Kidney (tissue), 14 donors: ENCODE data around the gene SP110. TPM values are rescaled to one million over a fixed set of nuclear protein-coding genes. Genes with fewer than 3 reads are reported as not detected.

Experiments
- DNase-seq, 5 donors: peaks; one replicate each; pipeline ENCODE4 v3.0.0-alpha.2; 2013 to 2020
- FAIRE-seq: peaks from 2 replicates; lab custom pipeline; 2012; peaks lifted over from hg19 to GRCh38; lab: Jason Lieb, UNC
- H3K27ac ChIP-seq, 2 donors: one replicate each; pipeline ENCODE4 v1.7.0; 2013; ENCODE audit warnings: low read depth in 2 of 2, low read length in 2 of 2, inconsistent platforms in 1 of 2
- H3K27me3 ChIP-seq: one replicate; pipeline ENCODE4 v1.7.1; 2013; ENCODE audit warnings: low read length, inconsistent platforms; ENCODE audit not compliant: control insufficient read depth, insufficient read depth
- H3K36me3 ChIP-seq, 3 donors: one replicate each; pipeline versions ENCODE4 v1.7.0 to v1.7.1; 2013; ENCODE audit warnings: low read length in 3 of 3, control low read depth in 1 of 3, inconsistent platforms in 1 of 3; ENCODE audit not compliant: insufficient read depth in 3 of 3, control insufficient read depth in 2 of 3
- H3K4me1 ChIP-seq, 3 donors: one replicate each; pipeline versions ENCODE4 v1.7.0 to v1.7.1; 2013; ENCODE audit warnings: low read length in 3 of 3, inconsistent platforms in 1 of 3, low read depth in 1 of 3; ENCODE audit not compliant: control insufficient read depth in 2 of 3, insufficient read depth in 2 of 3
- H3K4me3 ChIP-seq, 3 donors: one replicate each; pipeline versions ENCODE4 v1.7.0 to v1.8.1; 2013; ENCODE audit warnings: low read length in 3 of 3, control low read depth in 1 of 3, inconsistent platforms in 1 of 3
- H3K9ac ChIP-seq, 3 donors: one replicate each; pipeline versions ENCODE4 v1.7.0 to v1.7.1; 2013; ENCODE audit warnings: low read length in 3 of 3, control low read depth in 1 of 3, inconsistent platforms in 1 of 3
- H3K9me3 ChIP-seq, 3 donors: one replicate each; pipeline versions ENCODE4 v1.7.0 to v1.7.1; 2013; ENCODE audit warnings: low read length in 3 of 3, control low read depth in 1 of 3, inconsistent platforms in 1 of 3; ENCODE audit not compliant: control insufficient read depth in 2 of 3, insufficient read depth in 1 of 3
- CTCF ChIP-seq: IDR thresholded peaks from 3 replicates; pipeline ENCODE4 v1.5.1; 2012; ENCODE audit warnings: mild to moderate bottlenecking, moderate library complexity, borderline replicate concordance; ENCODE audit not compliant: insufficient read depth; ENCODE audit errors: extremely low read depth
- intact Hi-C: fragments of 100-400 bp; cut with DNase I; formaldehyde crosslinking; loops from one replicate; pipeline ENCODE4 v1.11.1; 2022
- polyA plus RNA-seq: library from polyadenylated mRNA; stranded (reverse); fragments of 350-450 nt; fragmentation: Illumina TruSeq; extraction: RNeasy Lipid Tissue Mini Kit (QIAGEN cat#74804); gene quantifications from one replicate; pipeline ENCODE4 v1.2.3, GENCODE V29; 2014; ENCODE audit warnings: low read depth, low replicate concordance; ENCODE audit not compliant: insufficient read depth
- total RNA-seq: library from RNA; stranded (reverse); fragmentation: NEBNext Ultra II Directional; extraction: Animal tissue kit (Norgen Biotek cat#: 25700); gene quantifications from one replicate; pipeline ENCODE4 v1.2.1, GENCODE V29; 2021
- donor health status: control.
- donor health status: control.
- donor health status: control.
- donor health status: control.
- donor health status: control.
- donor health status: DM: yes; HTN: yes; CAD: no.
- donor health status: Normal renal cell carcinoma (clear cell type).

Gene SP110
- total and polyA plus RNA-seq, 2 donors from 2014 or later, result 12.7 to 28.3 TPM

DNA sequence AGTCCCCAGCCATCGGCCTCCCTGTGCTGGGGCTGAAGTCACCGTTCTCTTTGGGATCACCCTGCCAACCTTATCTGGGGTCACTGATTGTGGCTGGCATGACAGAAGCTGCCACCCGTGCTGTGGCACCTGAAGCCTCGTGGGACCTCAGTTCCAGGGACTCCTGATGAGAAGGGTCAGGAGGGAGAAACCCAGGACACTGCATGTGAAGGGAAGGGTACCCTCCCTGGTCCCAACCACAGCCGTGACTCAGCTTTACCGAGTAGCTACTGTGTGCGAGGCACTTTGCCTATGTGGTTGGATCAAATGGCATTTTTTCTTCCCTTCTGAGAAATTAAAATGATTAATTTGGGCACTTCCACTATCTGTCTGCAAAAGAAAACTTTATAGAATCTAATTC lies 64.4 kb downstream of the SP110 start:
- Histone ChIP-seq H3K36me3 (no peaks in the 10 kb centered on the region), H3K9me3 (peaks cover 0 to 7% (median 0%) of the 10 kb centered on the region in 3 donors), H3K27ac (no peak overlapping the region), H3K27me3 (no peaks in the 10 kb centered on the region), H3K4me1 (no peaks in the 10 kb centered on the region), H3K4me3 (no peak overlapping the region), H3K9ac (no peak overlapping the region)
- no peak for DNase-seq
- FAIRE-seq, result no peak
- intact Hi-C loops, result loop anchor here (10.0 kb wide), 1 partner anchor 141 kb away; no protein-coding TSS in a partner anchor
- TF ChIP-seq CTCF, result no peak

- DNase-seq (no peak), FAIRE-seq (no peak)
- no peak overlapping the region for H3K27ac ChIP-seq
- H3K9me3 ChIP-seq, result peaks cover 0 to 7% (median 0%) of the 10 kb centered on the region in 3 donors
- no peak overlapping the region for H3K4me3 ChIP-seq
- no peak overlapping the region for H3K9ac ChIP-seq
- intact Hi-C loops, result loop anchor here (10.0 kb wide), 1 partner anchor 139 kb away; no protein-coding TSS in a partner anchor
- H3K27me3 ChIP-seq, result no peaks in the 10 kb centered on the region
- no peaks in the 10 kb centered on the region for H3K36me3 ChIP-seq
- TF ChIP-seq CTCF, result no peak
- no peaks in the 10 kb centered on the region for H3K4me1 ChIP-seq
Observed at GRCh38 chr2:230153390-230153976, 66.3 kb downstream of the SP110 start.

DNA sequence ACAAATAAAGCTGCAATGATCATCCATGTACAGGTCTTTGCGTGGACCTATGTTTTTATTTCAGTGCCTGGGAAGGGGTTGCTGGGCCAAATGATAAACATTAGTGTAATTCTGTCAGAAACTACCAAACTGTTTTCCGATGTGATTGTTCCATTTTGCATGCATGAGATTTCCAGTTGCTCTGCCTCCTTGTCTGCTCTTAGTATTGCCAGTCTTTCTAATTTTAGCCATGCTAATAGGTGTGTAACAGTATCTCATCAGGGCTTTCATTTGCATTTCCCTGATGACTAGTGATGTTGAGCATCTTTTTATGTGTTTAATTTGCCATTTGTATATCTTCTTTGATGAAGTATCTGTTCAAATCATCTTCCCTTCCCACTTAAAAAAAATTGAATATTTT lies 67.5 kb downstream of the SP110 start:
- H3K4me1 ChIP-seq, result no peaks in the 10 kb centered on the region
- no peaks in the 10 kb centered on the region for H3K36me3 ChIP-seq
- H3K27me3 ChIP-seq, result no peaks in the 10 kb centered on the region
- no peak overlapping the region for H3K27ac ChIP-seq
- H3K9me3 ChIP-seq, result peaks cover 0 to 7% (median 0%) of the 10 kb centered on the region in 3 donors
- DNase-seq, result no peak
- no peak for TF ChIP-seq CTCF
- intact Hi-C loops, result loop anchor here (10.0 kb wide), 1 partner anchor 138 kb away; no protein-coding TSS in a partner anchor
- no peak overlapping the region for H3K4me3 ChIP-seq
- FAIRE-seq, result no peak
- no peak overlapping the region for H3K9ac ChIP-seq
